Memory B cell (primary cell): ENCODE data around the gene WNT3A.

Experiments used
- ATAC-seq: fragments of 150-1000 bp; cut with Tn5 transposase; 2 replicates; pipeline ENCODE4 v1.10.0; 2021; ENCODE audit warnings: low read depth, mild to moderate bottlenecking, moderate library complexity
- DNase-seq, 2 donors: peaks; one replicate each; pipeline ENCODE4 v3.0.0; 2022; ENCODE audit warnings: low spot score in 2 of 2
- H3K27ac Mint-ChIP-seq: one replicate; pipeline ENCODE4 v1.8.0; 2022; ENCODE audit warnings: mild to moderate bottlenecking, moderate library complexity, mixed read lengths
- H3K27me3 Mint-ChIP-seq: one replicate; pipeline ENCODE4 v1.8.0; 2022; ENCODE audit warnings: mixed read lengths
- H3K36me3 Mint-ChIP-seq: one replicate; pipeline ENCODE4 v1.8.0; 2022; ENCODE audit warnings: mild to moderate bottlenecking, mixed read lengths
- H3K4me1 Mint-ChIP-seq: one replicate; pipeline ENCODE4 v1.8.0; 2022; ENCODE audit warnings: mixed read lengths
- H3K4me3 Mint-ChIP-seq: one replicate; pipeline ENCODE4 v1.8.0; 2022; ENCODE audit warnings: mild to moderate bottlenecking, moderate library complexity, mixed read lengths
- H3K9me3 Mint-ChIP-seq: one replicate; pipeline ENCODE4 v1.8.0; 2022; ENCODE audit warnings: mixed read lengths

The WNT3A gene

GRCh38 chr1:228077565-228078330 is 71.0 kb downstream of the WNT3A start:
- DNase-seq: no peak
- Mint-ChIP-seq H3K9me3 (no peaks in the 10 kb centered on the region), H3K4me1 (peaks cover 24% of the 10 kb centered on the region), H3K27ac (no peak overlapping the region), H3K36me3 (no peaks in the 10 kb centered on the region), H3K4me3 (no peak overlapping the region), H3K27me3 (no peaks in the 10 kb centered on the region)
- ATAC-seq: no peak

GRCh38 chr1:228079013-228079412 is 72.2 kb downstream of the WNT3A start:
- no peak for DNase-seq
- Mint-ChIP-seq H3K9me3 (no peaks in the 10 kb centered on the region), H3K36me3 (no peaks in the 10 kb centered on the region), H3K27ac (no peak overlapping the region), H3K27me3 (no peaks in the 10 kb centered on the region), H3K4me3 (no peak overlapping the region), H3K4me1 (peaks cover 25% of the 10 kb centered on the region)
- no peak for ATAC-seq

GRCh38 chr1:228079601-228080263 is 72.9 kb downstream of the WNT3A start:
- Mint-ChIP-seq H3K4me1 (peaks cover 27% of the 10 kb centered on the region), H3K9me3 (no peaks in the 10 kb centered on the region), H3K27ac (no peak overlapping the region), H3K36me3 (no peaks in the 10 kb centered on the region), H3K4me3 (no peak overlapping the region), H3K27me3 (no peaks in the 10 kb centered on the region)
- no peak for ATAC-seq
- no peak for DNase-seq

GRCh38 chr1:228081144-228081543 is 74.3 kb downstream of the WNT3A start:
- ATAC-seq (no peak), DNase-seq (no peak)
- no peaks in the 10 kb centered on the region for H3K27me3 Mint-ChIP-seq
- H3K4me1 Mint-ChIP-seq: peaks cover 40% of the 10 kb centered on the region
- peaks cover 2% of the 10 kb centered on the region for H3K36me3 Mint-ChIP-seq
- peak overlapping the region; percentile 88 for H3K4me3 Mint-ChIP-seq
- H3K27ac Mint-ChIP-seq: peak overlapping the region; percentile 92
- no peaks in the 10 kb centered on the region for H3K9me3 Mint-ChIP-seq

- Mint-ChIP-seq H3K27me3 (no peaks in the 10 kb centered on the region), H3K9me3 (no peaks in the 10 kb centered on the region), H3K4me1 (peaks cover 42% of the 10 kb centered on the region), H3K4me3 (peak overlapping the region; percentile 88), H3K36me3 (peaks cover 2% of the 10 kb centered on the region), H3K27ac (peak overlapping the region; percentile 92)
- DNase-seq: peak in 1 of 2 donors; percentile 41
- no peak for ATAC-seq
Measured at GRCh38 chr1:228081578-228082213, 74.9 kb downstream of the WNT3A start.

GRCh38 chr1:228082214-228082917 is 75.6 kb downstream of the WNT3A start, which contains the start of gene ARF1:
Gene ARF1 (plus strand): TSS chr1:228082708. CDS start chr1:228097115, 14,407 bp downstream.
- peak; percentile 97 to 98 for DNase-seq
- Mint-ChIP-seq H3K4me1 (peaks cover 42% of the 10 kb centered on the region), H3K27ac (peak within 1 kb of the TSS; percentile 92), H3K36me3 (peaks cover 2% of the 10 kb centered on the region), H3K27me3 (no peaks in the 10 kb centered on the region), H3K9me3 (no peaks in the 10 kb centered on the region), H3K4me3 (peak within 1 kb of the TSS; percentile 91)
- peak; percentile 86 for ATAC-seq

- peaks cover 51% of the 10 kb centered on the region for H3K4me1 Mint-ChIP-seq
- no peaks in the 10 kb centered on the region for H3K27me3 Mint-ChIP-seq
- H3K4me3 Mint-ChIP-seq: peak overlapping the region; percentile 91
- H3K36me3 Mint-ChIP-seq: peaks cover 5% of the 10 kb centered on the region
- ATAC-seq (peak; percentile 16), DNase-seq (no peak)
- H3K27ac Mint-ChIP-seq: peak overlapping the region; percentile 92
- no peaks in the 10 kb centered on the region for H3K9me3 Mint-ChIP-seq
Measured at GRCh38 chr1:228082918-228083870, 76.4 kb downstream of the WNT3A start.

GRCh38 chr1:228083871-228084278 is 77.1 kb downstream of the WNT3A start:
- Mint-ChIP-seq H3K9me3 (no peaks in the 10 kb centered on the region), H3K4me1 (peaks cover 54% of the 10 kb centered on the region), H3K4me3 (peak overlapping the region; percentile 91), H3K36me3 (peaks cover 5% of the 10 kb centered on the region), H3K27me3 (no peaks in the 10 kb centered on the region), H3K27ac (peak overlapping the region; percentile 92)
- DNase-seq: no peak
- ATAC-seq: no peak

GRCh38 chr1:228084325-228084724 is 77.5 kb downstream of the WNT3A start:
- peak overlapping the region; percentile 91 for H3K4me3 Mint-ChIP-seq
- ATAC-seq (no peak), DNase-seq (no peak)
- H3K27ac Mint-ChIP-seq: peak overlapping the region; percentile 92
- no peaks in the 10 kb centered on the region for H3K9me3 Mint-ChIP-seq
- H3K36me3 Mint-ChIP-seq: peaks cover 5% of the 10 kb centered on the region
- no peaks in the 10 kb centered on the region for H3K27me3 Mint-ChIP-seq
- H3K4me1 Mint-ChIP-seq: peaks cover 57% of the 10 kb centered on the region

GRCh38 chr1:228084797-228085196 is 78.0 kb downstream of the WNT3A start:
- Mint-ChIP-seq H3K4me1 (peaks cover 61% of the 10 kb centered on the region), H3K27me3 (no peaks in the 10 kb centered on the region), H3K9me3 (no peaks in the 10 kb centered on the region), H3K27ac (peak overlapping the region; percentile 92), H3K4me3 (peak overlapping the region; percentile 91), H3K36me3 (peaks cover 5% of the 10 kb centered on the region)
- DNase-seq (no peak), ATAC-seq (no peak)

- Mint-ChIP-seq H3K36me3 (peaks cover 5% of the 10 kb centered on the region), H3K27me3 (no peaks in the 10 kb centered on the region), H3K27ac (peak overlapping the region; percentile 22), H3K4me3 (peak overlapping the region; percentile 91), H3K4me1 (peaks cover 67% of the 10 kb centered on the region), H3K9me3 (no peaks in the 10 kb centered on the region)
- DNase-seq (no peak), ATAC-seq (no peak)
Measured at GRCh38 chr1:228085287-228085951, 78.6 kb downstream of the WNT3A start.

- Mint-ChIP-seq H3K27me3 (no peaks in the 10 kb centered on the region), H3K36me3 (peaks cover 5% of the 10 kb centered on the region), H3K4me3 (peak overlapping the region; percentile 56), H3K27ac (peak overlapping the region; percentile 79), H3K9me3 (no peaks in the 10 kb centered on the region), H3K4me1 (peaks cover 81% of the 10 kb centered on the region)
- ATAC-seq: no peak
- DNase-seq: no peak
Measured at GRCh38 chr1:228087771-228088251, 81.0 kb downstream of the WNT3A start.
